Measurements from ENCODE around the gene IQGAP3. TPM values are rescaled to one million over a fixed set of nuclear protein-coding genes. Genes with fewer than 3 reads are reported as not detected.

The IQGAP3 gene

Small RNA genes within 50 kb of the gene (small RNA-seq; reads per million reads assigned to genes)
- gene RF00019: not detected
